Measurements from ENCODE around the gene GABBR1. TPM values are rescaled to one million over a fixed set of nuclear protein-coding genes. Genes with fewer than 3 reads are reported as not detected.

GABBR1 gene
- total RNA-seq, 1 donor from 2014 or later = 120 TPM

- Mint-ChIP-seq H3K27me3 (peaks cover 32% of the 10 kb centered on the region), H3K4me3 (ENCODE audit: low read depth) (no peak overlapping the region), H3K36me3 (ENCODE audit: insufficient read depth) (peaks cover 25% of the 10 kb centered on the region), H3K27ac (no peak overlapping the region), H3K9me3 (ENCODE audit: low read depth) (no peaks in the 10 kb centered on the region), H3K4me1 (ENCODE audit: low read depth) (peaks cover 21% of the 10 kb centered on the region)
- TF ChIP-seq CTCF (IDR thresholded peaks at IDR 0.05; ENCODE audit: unreplicated experiment) = no peak
- no peak for DNase-seq (ENCODE audit: low spot score, unreplicated experiment)
Measured at GRCh38 chr6:29625337-29625930, 7.5 kb downstream of the GABBR1 start.

- H3K9me3 Mint-ChIP-seq (ENCODE audit: low read depth) = no peaks in the 10 kb centered on the region
- DNase-seq (ENCODE audit: low spot score, unreplicated experiment) = no peak
- TF ChIP-seq CTCF (IDR thresholded peaks at IDR 0.05; ENCODE audit: unreplicated experiment) = no peak
- H3K4me3 Mint-ChIP-seq (ENCODE audit: low read depth) = peak overlapping the region; percentile 20
- H3K27ac Mint-ChIP-seq = no peak overlapping the region
- H3K36me3 Mint-ChIP-seq (ENCODE audit: insufficient read depth) = peaks cover 29% of the 10 kb centered on the region
- H3K4me1 Mint-ChIP-seq (ENCODE audit: low read depth) = peaks cover 21% of the 10 kb centered on the region
- H3K27me3 Mint-ChIP-seq = peaks cover 24% of the 10 kb centered on the region
Measured at GRCh38 chr6:29624520-29624961, 8.4 kb downstream of the GABBR1 start.

- peaks cover 3% of the 10 kb centered on the region for H3K27me3 Mint-ChIP-seq
- no peak for DNase-seq (ENCODE audit: low spot score, unreplicated experiment)
- no peak overlapping the region for H3K27ac Mint-ChIP-seq
- peaks cover 12% of the 10 kb centered on the region for H3K4me1 Mint-ChIP-seq (ENCODE audit: low read depth)
- TF ChIP-seq CTCF (IDR thresholded peaks at IDR 0.05; ENCODE audit: unreplicated experiment) = no peak
- no peaks in the 10 kb centered on the region for H3K9me3 Mint-ChIP-seq (ENCODE audit: low read depth)
- H3K36me3 Mint-ChIP-seq (ENCODE audit: insufficient read depth) = peaks cover 34% of the 10 kb centered on the region
- H3K4me3 Mint-ChIP-seq (ENCODE audit: low read depth) = no peak overlapping the region
Measured at GRCh38 chr6:29620630-29621029, 12.4 kb downstream of the GABBR1 start.

GRCh38 chr6:29619578-29620160 lies 13.3 kb downstream of the GABBR1 start:
- Mint-ChIP-seq H3K27ac (no peak overlapping the region), H3K27me3 (no peaks in the 10 kb centered on the region)

More at GRCh38 chr6:29619578-29620160, 13.3 kb downstream of the GABBR1 start:
- Mint-ChIP-seq H3K36me3 (ENCODE audit: insufficient read depth) (peaks cover 34% of the 10 kb centered on the region), H3K4me1 (ENCODE audit: low read depth) (peaks cover 6% of the 10 kb centered on the region), H3K9me3 (ENCODE audit: low read depth) (no peaks in the 10 kb centered on the region), H3K4me3 (ENCODE audit: low read depth) (no peak overlapping the region)
- no peak for TF ChIP-seq CTCF (IDR thresholded peaks at IDR 0.05; ENCODE audit: unreplicated experiment)
- DNase-seq (ENCODE audit: low spot score, unreplicated experiment) = no peak
